GM12801 (cell line): ENCODE results near the gene IL1RAPL2.

Experiments
- CTCF ChIP-seq: IDR thresholded peaks from one replicate; pipeline ENCODE4 v1.5.1; 2011; ENCODE audit warnings: control low read depth; ENCODE audit not compliant: insufficient read length; ENCODE audit errors: extremely low read depth

The IL1RAPL2 gene

DNA sequence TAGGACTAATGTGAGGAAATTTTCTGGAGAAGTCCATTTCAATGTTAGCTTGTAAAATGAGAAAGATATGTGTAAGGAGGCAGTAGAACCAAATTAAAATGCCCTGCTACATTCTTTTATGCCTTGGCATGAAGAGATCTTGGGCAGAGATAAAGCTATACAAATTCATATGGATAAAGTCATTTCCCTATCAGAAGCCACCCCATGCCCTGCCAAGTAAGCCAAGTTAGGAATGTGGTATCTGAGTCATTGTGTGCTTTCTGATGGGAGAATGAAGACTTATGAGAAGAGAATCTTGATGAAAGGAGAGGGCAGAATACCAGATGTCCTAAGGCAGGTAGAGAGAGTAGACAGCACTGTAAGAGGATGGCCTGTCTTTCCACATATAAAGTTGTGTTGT, 570.8 kb downstream of the IL1RAPL2 start:
- TF ChIP-seq CTCF = no peak

GRCh38 chrX:105150036-105150435, 584.0 kb downstream of the IL1RAPL2 start:
- no peak for TF ChIP-seq CTCF

DNA sequence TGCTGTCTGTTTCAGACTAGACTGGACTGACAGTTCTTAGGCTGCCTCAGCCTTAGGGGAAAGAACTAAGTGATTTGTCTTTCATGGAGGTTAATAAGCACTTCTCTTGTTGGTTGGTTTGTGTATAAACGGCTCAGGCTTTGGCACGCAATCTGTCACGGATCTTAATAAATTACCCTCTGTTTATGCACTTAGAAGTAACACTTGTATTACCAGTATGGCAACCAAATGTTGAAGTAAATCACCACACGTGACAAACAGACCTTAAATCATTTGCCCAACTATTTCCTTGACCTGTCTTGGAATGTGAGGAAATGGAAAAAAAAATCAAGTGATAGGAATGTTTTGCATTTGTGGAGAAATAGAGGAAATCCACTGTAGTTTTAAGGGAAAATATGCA, 584.6 kb downstream of the IL1RAPL2 start:
- no peak for TF ChIP-seq CTCF

DNA sequence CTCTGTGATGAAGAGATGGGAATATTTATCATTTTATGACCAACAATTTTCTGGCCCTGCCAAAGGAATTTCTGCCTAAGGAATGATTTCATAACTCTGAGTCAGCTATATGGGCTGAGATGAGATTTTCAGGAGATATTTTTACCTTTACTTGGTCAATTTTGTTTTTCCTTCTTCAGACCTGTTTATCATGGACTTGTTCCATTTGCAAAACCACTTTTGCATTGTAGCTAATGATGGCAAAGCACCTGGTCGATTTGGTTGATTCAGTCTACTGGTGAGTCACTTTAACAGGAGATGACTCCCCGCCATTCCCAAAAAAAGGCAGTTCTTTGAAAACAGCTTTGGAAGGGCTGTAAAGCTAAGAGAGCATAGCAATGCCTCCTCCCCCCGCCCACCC, 601.2 kb downstream of the IL1RAPL2 start:
- TF ChIP-seq CTCF = no peak

DNA sequence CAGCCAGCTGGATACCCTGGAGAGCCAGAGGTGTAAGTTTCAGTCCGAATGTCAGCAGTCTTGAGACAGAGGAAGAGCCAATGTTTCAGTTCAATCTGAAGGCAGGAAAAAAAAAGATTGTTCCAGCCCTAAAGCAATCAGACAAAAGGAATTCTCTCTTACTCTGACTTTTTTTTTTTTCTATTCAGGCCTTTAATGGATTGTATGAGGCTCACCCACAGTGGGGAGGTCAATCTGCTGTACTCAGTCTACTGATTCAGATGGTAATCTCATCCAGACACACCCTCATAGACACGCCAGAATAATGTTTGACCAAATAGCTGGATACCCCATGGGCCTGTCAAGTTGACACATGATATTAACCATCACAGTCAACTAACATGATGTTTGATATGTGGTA, 602.6 kb downstream of the IL1RAPL2 start:
- TF ChIP-seq CTCF = no peak

GRCh38 chrX:105173071-105173470, 607.1 kb downstream of the IL1RAPL2 start:
- no peak for TF ChIP-seq CTCF

DNA sequence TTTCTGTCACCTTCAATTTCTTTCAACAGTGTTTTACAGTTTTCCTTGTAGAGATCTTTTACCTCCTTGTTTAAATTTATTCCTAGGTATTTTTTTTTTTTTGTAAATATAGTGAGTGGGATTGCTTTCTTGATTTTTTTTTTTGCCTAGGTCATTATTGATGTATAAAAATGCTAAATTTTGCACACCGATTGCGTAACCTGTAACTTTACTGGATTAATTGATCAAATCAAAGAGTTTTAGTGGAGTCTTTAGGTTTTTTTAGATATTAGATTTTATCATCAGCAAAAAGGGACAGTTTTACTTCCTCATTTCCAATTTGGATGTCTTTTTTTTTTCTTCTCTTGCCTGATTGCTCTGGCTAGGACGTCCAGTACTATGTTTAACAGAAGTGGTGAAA, 613.6 kb downstream of the IL1RAPL2 start:
- TF ChIP-seq CTCF = no peak

- TF ChIP-seq CTCF = no peak
Observed at GRCh38 chrX:105189093-105189492, 623.1 kb downstream of the IL1RAPL2 start.
